ENCODE data around the gene PLA2G6. TPM values are rescaled to one million over a fixed set of nuclear protein-coding genes. Genes with fewer than 3 reads are reported as not detected.

PLA2G6 gene
- total RNA-seq, 2 donors from 2014 or later, result 24.1 to 38.5 TPM

DNA sequence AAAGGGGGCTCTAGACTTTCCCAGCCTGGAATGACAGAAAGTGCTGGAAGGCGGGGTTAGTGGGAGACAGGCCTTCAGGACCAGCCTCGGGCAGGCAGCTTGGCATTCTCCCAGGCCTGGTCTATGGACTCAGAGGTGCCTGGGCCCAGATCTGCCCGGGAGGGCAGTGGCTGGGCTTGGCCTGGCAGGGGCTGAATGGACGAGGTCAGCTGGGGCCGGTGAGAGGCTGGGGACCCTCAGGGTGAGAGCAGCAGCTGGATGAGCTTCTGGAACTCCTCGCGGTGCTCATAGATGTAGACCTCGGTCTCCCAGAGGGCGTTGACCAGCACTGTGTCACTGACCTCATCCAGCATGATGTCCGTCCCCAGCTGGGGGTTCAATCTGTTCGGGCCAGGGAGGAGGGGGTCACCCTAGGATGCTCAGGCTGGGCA lies 69.7 kb downstream of the PLA2G6 start:
- Histone ChIP-seq H3K9me3 (no peaks in the 10 kb centered on the region), H3K4me3 (no peak overlapping the region), H3K4me1 (peaks cover 28% of the 10 kb centered on the region), H3K27ac (peak overlapping the region; percentile 96), H3K27me3 (no peaks in the 10 kb centered on the region), H3K36me3 (no peaks in the 10 kb centered on the region), H3K9ac (ENCODE audit: low read depth in 2 of 2, low read length in 2 of 2) (peak overlapping the region in 1 of 2 donors; percentile 91)
- intact Hi-C loops (cut with DNase I), result loop anchor here (10.0 kb wide), 2 partner anchors 123 to 243 kb away; no protein-coding TSS in a partner anchor
- TF ChIP-seq, protein P1, sequence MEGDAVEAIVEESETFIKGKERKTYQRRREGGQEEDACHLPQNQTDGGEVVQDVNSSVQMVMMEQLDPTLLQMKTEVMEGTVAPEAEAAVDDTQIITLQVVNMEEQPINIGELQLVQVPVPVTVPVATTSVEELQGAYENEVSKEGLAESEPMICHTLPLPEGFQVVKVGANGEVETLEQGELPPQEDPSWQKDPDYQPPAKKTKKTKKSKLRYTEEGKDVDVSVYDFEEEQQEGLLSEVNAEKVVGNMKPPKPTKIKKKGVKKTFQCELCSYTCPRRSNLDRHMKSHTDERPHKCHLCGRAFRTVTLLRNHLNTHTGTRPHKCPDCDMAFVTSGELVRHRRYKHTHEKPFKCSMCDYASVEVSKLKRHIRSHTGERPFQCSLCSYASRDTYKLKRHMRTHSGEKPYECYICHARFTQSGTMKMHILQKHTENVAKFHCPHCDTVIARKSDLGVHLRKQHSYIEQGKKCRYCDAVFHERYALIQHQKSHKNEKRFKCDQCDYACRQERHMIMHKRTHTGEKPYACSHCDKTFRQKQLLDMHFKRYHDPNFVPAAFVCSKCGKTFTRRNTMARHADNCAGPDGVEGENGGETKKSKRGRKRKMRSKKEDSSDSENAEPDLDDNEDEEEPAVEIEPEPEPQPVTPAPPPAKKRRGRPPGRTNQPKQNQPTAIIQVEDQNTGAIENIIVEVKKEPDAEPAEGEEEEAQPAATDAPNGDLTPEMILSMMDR (IDR thresholded peaks at IDR 0.05), result no peak
- peak; percentile 79 for DNase-seq

GRCh38 chr22:38110863-38111852 lies 70.5 kb downstream of the PLA2G6 start:
- Histone ChIP-seq H3K27me3 (no peaks in the 10 kb centered on the region), H3K9ac (ENCODE audit: low read depth in 2 of 2, low read length in 2 of 2) (peak overlapping the region; percentile 52 to 91), H3K4me3 (peak overlapping the region; percentile 46), H3K27ac (peak overlapping the region; percentile 96), H3K4me1 (peaks cover 28% of the 10 kb centered on the region), H3K9me3 (no peaks in the 10 kb centered on the region), H3K36me3 (no peaks in the 10 kb centered on the region)
- intact Hi-C loops (cut with DNase I), result loop anchor here (10.0 kb wide), 2 partner anchors 124 to 244 kb away; no protein-coding TSS in a partner anchor
- TF ChIP-seq, protein P1 (IDR thresholded peaks at IDR 0.05), result no peak
- peak; percentile 85 for DNase-seq

DNA sequence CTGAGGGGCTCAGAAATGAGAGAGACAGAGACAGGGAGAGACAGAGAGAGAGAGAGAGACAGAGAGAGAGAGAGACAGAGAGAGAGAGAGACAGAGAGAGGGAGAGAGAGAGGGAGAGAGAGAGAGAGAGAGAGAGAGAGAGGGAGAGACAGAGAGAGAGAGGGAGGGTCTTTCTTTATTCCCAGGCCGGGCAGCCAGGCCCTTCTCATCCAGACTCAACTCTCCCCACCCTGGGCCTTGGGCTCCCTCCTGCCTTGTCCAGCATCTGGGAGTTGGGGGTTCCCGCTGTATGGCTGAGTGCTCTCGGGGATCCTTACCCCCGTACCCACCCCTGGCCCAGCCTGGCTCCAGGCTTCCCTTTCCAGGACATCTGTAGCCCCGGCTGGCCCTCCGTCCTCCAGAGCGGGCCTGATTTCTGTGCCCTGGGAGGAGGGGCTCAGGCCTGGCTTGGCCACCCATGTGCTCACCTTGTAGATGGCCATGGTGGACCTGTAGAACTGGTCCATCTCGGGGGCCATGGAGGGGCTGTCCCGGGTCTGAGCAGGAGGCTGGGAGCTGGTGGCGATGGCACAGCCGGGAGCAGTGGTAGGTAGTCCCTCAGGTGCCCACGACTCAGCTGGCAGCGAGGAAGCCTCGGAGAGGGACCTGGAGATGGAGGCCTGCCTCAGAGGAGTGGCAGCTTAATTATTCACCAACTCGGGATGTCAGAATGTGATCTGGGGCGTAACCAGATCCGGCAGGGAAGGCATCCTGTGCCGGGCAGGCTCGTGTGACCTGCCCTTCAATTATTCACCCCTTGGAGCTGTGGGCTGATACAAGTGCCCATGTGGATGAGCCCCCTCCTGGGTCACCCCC lies 71.4 kb downstream of the PLA2G6 start, which contains the start of gene BAIAP2L2:
Gene BAIAP2L2 (minus strand): TSS at position 677 of the 855 bp plus-strand sequence. CDS start 159 bp downstream, at position 518.
- TF ChIP-seq, protein P1 (IDR thresholded peaks at IDR 0.05), result no peak
- Histone ChIP-seq H3K4me1 (peaks cover 28% of the 10 kb centered on the region), H3K36me3 (no peaks in the 10 kb centered on the region), H3K9ac (ENCODE audit: low read depth in 2 of 2, low read length in 2 of 2) (peak within 1 kb of the TSS; percentile 68 to 91), H3K27ac (peak within 1 kb of the TSS; percentile 96), H3K4me3 (peak within 1 kb of the TSS; percentile 46), H3K27me3 (no peaks in the 10 kb centered on the region), H3K9me3 (no peaks in the 10 kb centered on the region)
- intact Hi-C loops (cut with DNase I), result loop anchor here (10.0 kb wide), 2 partner anchors 125 to 245 kb away; no protein-coding TSS in a partner anchor
- peak; percentile 88 for DNase-seq

DNA sequence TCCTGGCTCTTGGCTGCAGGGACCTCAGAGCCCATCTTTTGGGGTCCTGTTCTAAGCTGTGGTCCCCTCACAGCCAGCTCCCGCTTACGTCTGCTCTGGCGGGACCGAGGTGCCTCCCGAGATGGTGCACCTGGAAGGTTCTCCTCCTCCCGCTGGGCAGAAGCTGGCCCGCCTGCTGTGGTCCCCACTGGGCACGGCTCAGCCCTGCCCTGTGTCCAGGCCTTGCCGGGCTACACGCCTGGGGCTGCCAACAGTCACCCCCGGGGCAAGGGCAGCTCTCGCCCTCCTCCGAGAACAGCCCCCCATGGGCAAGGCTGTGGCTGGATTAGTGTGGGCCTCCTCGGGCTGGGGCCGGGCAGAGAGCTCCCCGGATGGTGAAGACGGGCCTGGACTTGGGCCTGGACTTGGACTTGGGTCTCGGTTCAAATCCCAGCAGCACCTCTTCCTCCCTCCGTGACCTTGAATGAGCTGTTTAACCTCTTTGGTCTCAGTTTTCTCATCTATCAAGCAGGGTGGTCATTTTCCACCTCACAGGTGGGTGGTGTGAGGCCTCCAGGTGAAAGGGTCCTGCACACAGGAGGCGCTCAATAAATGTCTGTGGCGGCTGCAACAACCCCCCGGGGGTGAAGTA lies 72.1 kb downstream of the PLA2G6 start:
- Histone ChIP-seq H3K27me3 (no peaks in the 10 kb centered on the region), H3K36me3 (no peaks in the 10 kb centered on the region), H3K4me1 (peaks cover 28% of the 10 kb centered on the region), H3K4me3 (no peak overlapping the region), H3K27ac (peak overlapping the region; percentile 84), H3K9me3 (no peaks in the 10 kb centered on the region), H3K9ac (ENCODE audit: low read depth in 2 of 2, low read length in 2 of 2) (peak overlapping the region in 1 of 2 donors; percentile 91)
- intact Hi-C loops (cut with DNase I), result loop anchor here (10.0 kb wide), 2 partner anchors 125 to 245 kb away; no protein-coding TSS in a partner anchor
- TF ChIP-seq, protein P1 (IDR thresholded peaks at IDR 0.05), result no peak
- DNase-seq, result no peak

Measured in colonic mucosa (tissue), 4 donors.